Hepatocyte (in vitro differentiated cells): Measurements from ENCODE around the gene SPAG16. TPM values are rescaled to one million over a fixed set of nuclear protein-coding genes. Genes with fewer than 3 reads are reported as not detected.

ENCODE experiments used
- DNase-seq: peaks from one replicate; pipeline ENCODE4 v3.0.0-alpha.2; 2016; ENCODE audit warnings: low spot score
- H2AFZ ChIP-seq: fragments of 200-600 bp; sonication (generic); 2 replicates; pipeline ENCODE4 v1.6.0; 2016; ENCODE audit warnings: antibody characterized with exemption, mild to moderate bottlenecking
- H3K27ac ChIP-seq: fragments of 200-600 bp; sonication (generic); 2 replicates; pipeline ENCODE4 v1.5.1; 2016; ENCODE audit warnings: mild to moderate bottlenecking
- H3K27me3 ChIP-seq: fragments of 200-600 bp; sonication (generic); 2 replicates; pipeline ENCODE4 v1.6.1; 2016
- H3K36me3 ChIP-seq: fragments of 200-600 bp; sonication (generic); replicated peaks from 2 replicates; pipeline ENCODE4 v1.5.1; 2016; ENCODE audit warnings: low read depth; ENCODE audit not compliant: insufficient read depth
- H3K4me1 ChIP-seq: fragments of 200-600 bp; sonication (generic); 2 replicates; pipeline ENCODE4 v1.5.1; 2016; ENCODE audit warnings: mild to moderate bottlenecking, moderate library complexity; ENCODE audit not compliant: insufficient read depth
- H3K4me2 ChIP-seq: fragments of 200-600 bp; sonication (generic); 2 replicates; pipeline ENCODE4 v1.6.0; 2016
- H3K4me3 ChIP-seq: fragments of 200-600 bp; sonication (generic); 2 replicates; pipeline ENCODE4 v1.5.1; 2016; ENCODE audit warnings: mild to moderate bottlenecking
- H3K79me2 ChIP-seq: fragments of 200-600 bp; sonication (generic); 2 replicates; pipeline ENCODE4 v1.6.0; 2017; ENCODE audit warnings: mild to moderate bottlenecking
- H3K9me2 ChIP-seq: fragments of 200-600 bp; sonication (generic); replicated peaks from 2 replicates; pipeline ENCODE4 v1.6.0; 2017; ENCODE audit warnings: mild to moderate bottlenecking; ENCODE audit not compliant: insufficient read depth
- H3K9me3 ChIP-seq: fragments of 200-600 bp; sonication (generic); 2 replicates; pipeline ENCODE4 v1.5.1; 2016; ENCODE audit warnings: low read depth, mild to moderate bottlenecking
- H4K20me1 ChIP-seq: fragments of 200-600 bp; sonication (generic); 2 replicates; pipeline ENCODE4 v1.6.0; 2016; ENCODE audit warnings: mild to moderate bottlenecking; ENCODE audit not compliant: insufficient read depth, poor library complexity, severe bottlenecking
- CTCF ChIP-seq: fragments of 200-600 bp; sonication (generic); IDR thresholded peaks from 2 replicates; pipeline ENCODE4 v1.5.1; 2016; ENCODE audit warnings: antibody characterized with exemption, mild to moderate bottlenecking; ENCODE audit not compliant: poor library complexity
- EZH2 ChIP-seq: fragments of 200-600 bp; sonication (generic); IDR thresholded peaks from 2 replicates; pipeline ENCODE4 v1.6.1; 2016; ENCODE audit warnings: antibody characterized with exemption, mild to moderate bottlenecking, borderline replicate concordance
- EZH2phosphoT487 ChIP-seq: fragments of 200-600 bp; sonication (generic); IDR thresholded peaks from one replicate; pipeline ENCODE4 v1.6.1; 2018; ENCODE audit warnings: antibody characterized with exemption, mild to moderate bottlenecking, low read depth, moderate library complexity; ENCODE audit not compliant: unreplicated experiment, severe bottlenecking
- WGBS: methylation state at CpG from one replicate; pipeline ENCODE4 v1.1.6; 2016; ENCODE audit warnings: low lambda C conversion rate; ENCODE audit errors: missing lambda C conversion rate; 5-methylcytosine and 5-hydroxymethylcytosine counted together
- polyA plus RNA-seq: library from polyadenylated mRNA; unstranded; fragments of >200 nt; fragmentation: Nextera tagmentation; extraction: Ambion mirVana; gene quantifications from 2 replicates; pipeline ENCODE4 v1.2.1, GENCODE V29; 2016
- total RNA-seq: library from RNA; depleted of rRNA; stranded (reverse); fragments of >200 nt; gene quantifications from 2 replicates; pipeline ENCODE4 v1.2.3, GENCODE V29; 2014

The SPAG16 gene
- total and polyA plus RNA-seq, 2 experiments from 2014 or later = 52.1 to 56.9 TPM

- no peak overlapping the region for H3K27ac ChIP-seq
- no peaks in the 10 kb centered on the region for H4K20me1 ChIP-seq
- H3K36me3 ChIP-seq = no peaks in the 10 kb centered on the region
- no peaks in the 10 kb centered on the region for H3K79me2 ChIP-seq
- TF ChIP-seq CTCF = no peak
- TF ChIP-seq EZH2phosphoT487 = no peak
- no peak for TF ChIP-seq EZH2
- no peak overlapping the region for H3K4me2 ChIP-seq
- no peaks in the 10 kb centered on the region for H3K9me3 ChIP-seq
- no peaks in the 10 kb centered on the region for H3K9me2 ChIP-seq
- H3K4me3 ChIP-seq = no peak overlapping the region
- H3K4me1 ChIP-seq = no peaks in the 10 kb centered on the region
- DNase-seq = no peak
- H2AFZ ChIP-seq = no peak overlapping the region
- 59% methylated on average over 4 of the region's 4 CpGs for WGBS
- H3K27me3 ChIP-seq = no peaks in the 10 kb centered on the region
Measured at GRCh38 chr2:213848631-213849030, 564.4 kb downstream of the SPAG16 start.

GRCh38 chr2:213861638-213862037 is 577.4 kb downstream of the SPAG16 start:
- Histone ChIP-seq H2AFZ (no peak overlapping the region), H3K9me2 (no peaks in the 10 kb centered on the region), H3K79me2 (no peaks in the 10 kb centered on the region), H3K4me3 (no peak overlapping the region), H4K20me1 (no peaks in the 10 kb centered on the region), H3K9me3 (no peaks in the 10 kb centered on the region), H3K27ac (no peak overlapping the region), H3K27me3 (no peaks in the 10 kb centered on the region), H3K4me1 (no peaks in the 10 kb centered on the region), H3K36me3 (no peaks in the 10 kb centered on the region), H3K4me2 (no peak overlapping the region)
- DNase-seq = no peak
- TF ChIP-seq EZH2 = no peak
- TF ChIP-seq EZH2phosphoT487 = no peak
- TF ChIP-seq CTCF = no peak

GRCh38 chr2:213862407-213863076 is 578.3 kb downstream of the SPAG16 start:
- no peaks in the 10 kb centered on the region for H3K9me3 ChIP-seq
- no peak overlapping the region for H3K4me3 ChIP-seq
- TF ChIP-seq EZH2 = no peak
- TF ChIP-seq CTCF = no peak
- TF ChIP-seq EZH2phosphoT487 = no peak
- H2AFZ ChIP-seq = no peak overlapping the region
- H4K20me1 ChIP-seq = no peaks in the 10 kb centered on the region
- no peaks in the 10 kb centered on the region for H3K79me2 ChIP-seq
- no peak overlapping the region for H3K4me2 ChIP-seq
- H3K27me3 ChIP-seq = no peaks in the 10 kb centered on the region
- no peak overlapping the region for H3K27ac ChIP-seq
- H3K36me3 ChIP-seq = no peaks in the 10 kb centered on the region
- no peaks in the 10 kb centered on the region for H3K9me2 ChIP-seq
- no peak for DNase-seq
- H3K4me1 ChIP-seq = no peaks in the 10 kb centered on the region
- WGBS = 86% methylated on average over 7 of the region's 7 CpGs
